NB4 (cell line): ENCODE measurements around the gene MS4A12.
A peak's percentile ranks its signal among the peaks of the same experiment; 100 is the strongest.

Source experiments
- DNase-seq: peaks from one replicate; pipeline ENCODE4 v3.0.0; 2010; ENCODE audit warnings: low read depth
- H3K4me3 ChIP-seq: one replicate; pipeline ENCODE4 v1.5.1; 2011; ENCODE audit warnings: mild to moderate bottlenecking, low read depth, low read length, moderate library complexity
- MYC ChIP-seq: IDR thresholded peaks from 2 replicates; pipeline ENCODE4 v1.6.1; 2011; ENCODE audit warnings: low read depth, low read length
- POLR2A ChIP-seq: IDR thresholded peaks from 2 replicates; pipeline ENCODE4 v1.6.1; 2011; ENCODE audit warnings: mild to moderate bottlenecking; ENCODE audit not compliant: insufficient read length; ENCODE audit errors: extremely low read depth
- TF ChIP-seq, protein P1 (sequence below): IDR thresholded peaks from one replicate; pipeline ENCODE4 v1.5.1; 2012; ENCODE audit warnings: low read depth, low read length
- TF ChIP-seq, protein P2 (sequence below): IDR thresholded peaks from 2 replicates; pipeline ENCODE4 v1.6.1; 2011; ENCODE audit warnings: low read depth, low read length

MS4A12 gene

DNA sequence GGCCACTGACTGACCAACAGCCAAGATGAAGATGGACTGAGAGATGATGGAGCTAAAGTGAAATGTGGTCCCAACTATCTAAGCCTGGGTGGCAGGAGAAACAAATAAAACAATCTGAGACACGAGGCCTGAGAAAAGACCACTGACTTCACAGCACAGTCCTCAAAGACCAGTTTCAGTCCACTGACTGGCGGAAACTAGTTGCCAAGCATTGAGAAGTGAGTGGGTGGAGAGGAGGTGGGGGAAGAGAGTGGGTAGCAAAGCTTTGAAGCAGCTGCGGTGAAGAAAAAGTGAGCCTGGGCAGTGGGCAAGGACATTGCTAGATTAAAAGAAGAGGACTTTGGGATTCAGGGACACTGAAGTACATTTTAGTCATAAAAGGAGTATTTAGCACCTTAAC is 35.0 kb upstream of the MS4A12 start:
- no peak overlapping the region for H3K4me3 ChIP-seq
- no peak for DNase-seq
- TF ChIP-seq POLR2A (no peak), MYC (no peak)
- TF ChIP-seq, protein P1, sequence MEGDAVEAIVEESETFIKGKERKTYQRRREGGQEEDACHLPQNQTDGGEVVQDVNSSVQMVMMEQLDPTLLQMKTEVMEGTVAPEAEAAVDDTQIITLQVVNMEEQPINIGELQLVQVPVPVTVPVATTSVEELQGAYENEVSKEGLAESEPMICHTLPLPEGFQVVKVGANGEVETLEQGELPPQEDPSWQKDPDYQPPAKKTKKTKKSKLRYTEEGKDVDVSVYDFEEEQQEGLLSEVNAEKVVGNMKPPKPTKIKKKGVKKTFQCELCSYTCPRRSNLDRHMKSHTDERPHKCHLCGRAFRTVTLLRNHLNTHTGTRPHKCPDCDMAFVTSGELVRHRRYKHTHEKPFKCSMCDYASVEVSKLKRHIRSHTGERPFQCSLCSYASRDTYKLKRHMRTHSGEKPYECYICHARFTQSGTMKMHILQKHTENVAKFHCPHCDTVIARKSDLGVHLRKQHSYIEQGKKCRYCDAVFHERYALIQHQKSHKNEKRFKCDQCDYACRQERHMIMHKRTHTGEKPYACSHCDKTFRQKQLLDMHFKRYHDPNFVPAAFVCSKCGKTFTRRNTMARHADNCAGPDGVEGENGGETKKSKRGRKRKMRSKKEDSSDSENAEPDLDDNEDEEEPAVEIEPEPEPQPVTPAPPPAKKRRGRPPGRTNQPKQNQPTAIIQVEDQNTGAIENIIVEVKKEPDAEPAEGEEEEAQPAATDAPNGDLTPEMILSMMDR, result no peak
- TF ChIP-seq, protein P2, sequence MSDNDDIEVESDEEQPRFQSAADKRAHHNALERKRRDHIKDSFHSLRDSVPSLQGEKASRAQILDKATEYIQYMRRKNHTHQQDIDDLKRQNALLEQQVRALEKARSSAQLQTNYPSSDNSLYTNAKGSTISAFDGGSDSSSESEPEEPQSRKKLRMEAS, result no peak

DNA sequence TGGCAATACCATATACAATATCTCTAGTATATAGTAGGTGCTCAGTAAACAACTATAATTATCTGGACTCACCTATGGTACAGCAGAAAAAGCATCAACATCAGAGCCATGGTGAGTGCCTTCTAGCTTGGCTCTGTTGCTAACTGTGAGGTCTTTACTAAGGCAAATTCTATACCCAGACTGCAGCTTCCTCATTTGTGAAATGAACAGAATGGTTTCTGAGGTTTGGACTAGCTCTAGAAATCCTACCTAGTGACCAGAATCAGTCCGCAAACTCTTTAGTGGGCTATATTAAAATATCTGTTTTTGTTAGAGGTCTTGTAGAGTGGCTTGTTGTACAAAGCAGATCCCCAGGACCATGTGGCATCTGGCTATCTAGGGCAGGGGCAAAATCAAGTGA is 33.2 kb upstream of the MS4A12 start:
- TF ChIP-seq, protein P1, result no peak
- TF ChIP-seq MYC, result no peak
- TF ChIP-seq, protein P2, result no peak
- TF ChIP-seq POLR2A, result no peak
- DNase-seq, result no peak

DNA sequence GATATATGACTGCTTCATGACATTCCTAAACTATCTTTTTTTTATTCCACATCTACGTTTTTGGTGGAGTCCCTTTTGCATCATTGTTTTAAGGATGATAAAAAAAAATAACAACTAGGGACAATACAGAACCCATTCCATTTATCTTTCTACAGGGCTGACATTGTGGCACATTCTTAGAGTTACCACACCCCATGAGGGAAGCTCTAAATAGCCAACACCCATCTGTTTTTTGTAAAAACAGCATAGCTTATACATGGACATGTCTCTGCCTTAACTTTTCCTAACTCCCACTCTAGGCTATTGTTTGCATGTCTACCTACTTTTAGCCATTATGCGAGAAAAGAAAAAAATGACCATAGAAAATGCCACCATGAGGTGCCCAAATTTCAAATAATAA is 23.7 kb upstream of the MS4A12 start:
- no peak overlapping the region for H3K4me3 ChIP-seq
- DNase-seq, result no peak
- TF ChIP-seq MYC, result no peak
- TF ChIP-seq, protein P1, result no peak
- TF ChIP-seq, protein P2, result no peak
- TF ChIP-seq POLR2A, result no peak

More for the DNA sequence above, 33.2 kb upstream of the MS4A12 start:
- no peak overlapping the region for H3K4me3 ChIP-seq

DNA sequence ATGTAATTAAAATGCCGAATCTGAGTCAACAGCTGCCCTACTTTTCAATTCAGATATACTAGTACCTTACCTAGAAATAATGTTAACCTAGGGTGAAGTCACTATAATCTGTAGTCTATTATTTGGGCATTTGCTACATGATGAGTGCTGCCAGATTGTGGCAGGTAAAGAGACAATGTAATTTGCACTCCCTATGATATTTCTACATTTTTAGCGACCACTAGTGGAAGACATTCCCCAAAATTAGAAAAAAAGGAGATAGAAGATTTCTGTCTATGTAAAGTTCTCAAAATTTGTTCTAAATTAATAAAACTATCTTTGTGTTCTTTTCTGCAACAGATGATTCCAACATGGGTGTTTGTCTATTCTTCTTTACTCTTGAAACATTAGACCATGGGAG is 22.9 kb upstream of the MS4A12 start:
- H3K4me3 ChIP-seq, result no peak overlapping the region
- TF ChIP-seq MYC, result no peak
- TF ChIP-seq, protein P1, result peak; percentile 8
- no peak for DNase-seq

DNA sequence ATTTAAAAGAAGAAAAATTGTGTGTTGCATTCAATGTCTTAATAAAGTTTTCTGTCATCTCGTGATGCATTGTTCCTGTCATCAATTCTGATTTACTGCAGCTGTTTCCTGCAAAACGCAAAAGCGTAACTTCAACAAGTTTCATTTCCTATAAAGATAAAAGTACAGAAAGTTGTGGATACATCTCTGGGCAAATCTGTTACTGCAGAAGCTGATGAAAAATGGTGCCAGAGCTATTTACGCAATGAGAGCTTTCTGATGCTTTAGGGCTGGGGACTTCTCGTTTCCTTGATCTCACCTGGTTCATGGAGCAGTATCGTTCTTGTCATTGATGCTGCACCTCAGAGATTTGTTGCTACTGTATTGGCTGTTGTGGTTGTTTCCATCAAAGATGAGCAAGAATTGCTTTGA is 15.5 kb upstream of the MS4A12 start:
- TF ChIP-seq, protein P1, result no peak
- TF ChIP-seq, protein P2, result no peak
- no peak for TF ChIP-seq MYC
- no peak for TF ChIP-seq POLR2A
- no peak for DNase-seq
- H3K4me3 ChIP-seq, result no peak overlapping the region

DNA sequence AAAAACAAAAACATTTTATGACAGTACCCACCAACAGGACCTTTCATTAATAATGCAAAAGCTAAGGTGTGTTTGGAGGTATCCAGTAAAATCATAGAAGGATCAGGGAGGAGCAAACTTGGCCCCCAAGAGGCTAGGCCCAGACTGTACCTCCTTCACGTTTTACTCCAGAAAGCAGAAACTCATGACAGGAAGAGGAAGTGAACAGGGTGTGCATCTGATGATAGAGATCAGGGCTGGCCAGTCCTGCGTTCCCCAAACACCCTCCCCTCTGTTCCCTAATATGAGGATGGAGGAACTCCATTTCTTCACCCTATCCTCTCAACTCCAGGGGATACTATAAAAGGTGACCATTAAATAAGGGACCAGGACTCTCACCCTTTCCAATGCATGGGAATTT is 10.2 kb upstream of the MS4A12 start:
- TF ChIP-seq POLR2A (no peak), MYC (no peak)
- TF ChIP-seq, protein P2, result no peak
- TF ChIP-seq, protein P1, result no peak
- no peak overlapping the region for H3K4me3 ChIP-seq
- DNase-seq, result peak; percentile 59
